HG02870 (cell line): ENCODE measurements around the gene LARGE1.

ENCODE experiments used
- ATAC-seq: cut with Tn5 transposase; IDR thresholded peaks from one replicate; pipeline ENCODE4 v1.9.1; 2021; ENCODE audit warnings: mild to moderate bottlenecking, moderate library complexity; ENCODE audit not compliant: unreplicated experiment

Gene LARGE1

DNA sequence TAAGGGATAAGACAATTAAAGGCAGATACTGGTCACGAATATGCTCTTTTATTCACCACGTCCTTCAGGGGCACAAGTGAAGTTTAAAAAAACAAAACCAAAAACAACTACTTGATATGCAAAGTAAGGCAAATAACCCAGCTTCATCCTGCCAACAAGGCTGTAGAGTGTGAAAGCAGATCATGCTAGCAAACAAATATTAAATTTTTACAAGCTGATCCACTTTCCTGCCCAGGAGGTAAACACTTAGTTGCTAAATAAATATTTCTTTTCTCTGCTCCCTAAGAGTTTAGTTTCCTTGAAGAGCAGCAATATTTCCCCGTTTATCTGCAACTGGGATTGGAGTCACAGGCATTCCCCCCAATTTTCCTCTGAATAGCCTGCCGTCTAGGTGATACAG lies 300.2 kb downstream of the LARGE1 start:
- ATAC-seq: no peak

GRCh38 chr22:33606504-33606903 lies 313.8 kb downstream of the LARGE1 start:
- ATAC-seq: no peak

DNA sequence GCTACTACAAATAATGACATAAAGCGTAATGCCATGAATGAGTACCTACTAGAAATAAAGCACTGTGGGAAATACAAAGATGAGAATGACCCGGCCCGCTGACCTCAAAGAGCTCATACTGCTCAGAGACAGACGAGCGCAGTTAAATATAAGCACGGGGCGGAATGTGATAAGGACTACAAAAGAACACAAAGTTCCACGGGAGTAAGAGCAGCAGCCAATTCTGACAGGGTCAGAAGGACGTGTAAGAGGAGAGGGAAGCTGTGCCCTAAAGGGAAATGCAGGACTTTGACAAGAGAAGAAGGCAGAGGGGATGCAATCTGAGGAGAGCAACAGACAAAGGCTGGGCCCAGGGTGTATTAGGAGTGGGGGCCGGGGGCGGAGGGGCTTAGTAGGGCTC lies 314.6 kb downstream of the LARGE1 start:
- no peak for ATAC-seq

GRCh38 chr22:33605221-33605620 lies 315.1 kb downstream of the LARGE1 start:
- ATAC-seq: no peak

GRCh38 chr22:33601062-33601461 lies 319.2 kb downstream of the LARGE1 start:
- ATAC-seq: no peak

DNA sequence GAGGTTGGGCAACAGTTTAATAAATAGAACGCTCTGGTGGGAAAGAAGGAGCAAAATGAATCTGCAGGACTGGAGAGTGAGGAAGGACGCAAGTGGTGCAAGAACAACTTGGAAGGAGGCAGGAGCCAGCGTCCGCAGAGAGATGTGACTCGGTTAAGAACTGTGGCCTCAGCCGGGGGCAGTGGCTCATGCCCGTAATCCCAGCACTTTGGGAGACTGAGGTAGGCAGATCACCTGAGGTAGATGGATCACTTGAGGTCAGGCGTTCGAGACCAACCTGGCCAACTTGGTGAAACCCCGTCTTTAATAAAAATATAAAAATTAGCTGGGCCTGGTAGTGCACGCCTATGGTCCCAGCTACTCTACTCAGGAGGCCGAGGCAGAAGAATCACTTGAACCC lies 319.7 kb downstream of the LARGE1 start:
- ATAC-seq: no peak

DNA sequence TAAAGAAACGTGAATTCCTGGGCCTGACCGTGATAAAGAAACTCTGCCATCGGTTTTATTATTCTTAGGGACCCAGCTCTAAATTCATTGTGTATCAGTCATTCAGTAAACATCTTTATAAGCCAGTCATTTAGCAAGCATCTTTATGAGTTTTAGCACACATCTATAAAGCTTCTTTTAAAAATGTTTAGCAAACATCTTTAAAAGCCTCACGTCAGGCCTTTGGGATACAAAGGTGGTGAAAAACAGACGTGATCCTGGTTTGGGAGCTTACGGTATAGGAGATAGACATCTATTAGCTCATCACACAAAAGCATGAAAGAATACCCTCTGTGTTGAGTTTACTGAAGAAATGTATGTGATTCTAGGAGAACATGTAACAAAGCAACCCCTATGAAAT lies 320.2 kb downstream of the LARGE1 start:
- ATAC-seq: no peak

DNA sequence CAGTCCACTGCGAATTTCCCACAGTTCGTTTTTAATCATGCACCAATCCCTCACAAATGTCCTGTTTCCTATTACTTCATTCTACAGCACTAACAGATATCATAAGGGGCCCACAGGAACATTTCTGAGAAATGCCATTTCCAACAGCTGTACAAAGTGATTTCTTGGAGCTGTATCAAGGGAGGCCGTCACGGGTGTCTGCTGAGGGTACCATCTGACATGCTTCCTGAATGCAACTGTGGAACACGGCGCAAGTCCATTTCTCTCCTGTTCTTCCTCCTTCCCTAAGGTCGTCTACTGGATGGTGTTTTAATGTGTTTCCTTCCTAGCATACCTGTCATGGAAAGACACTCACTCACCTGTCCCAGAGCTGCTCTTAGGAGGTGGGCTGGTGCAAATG lies 320.7 kb downstream of the LARGE1 start:
- no peak for ATAC-seq

- no peak for ATAC-seq
Observed at GRCh38 chr22:33598821-33599220, 321.5 kb downstream of the LARGE1 start.

DNA sequence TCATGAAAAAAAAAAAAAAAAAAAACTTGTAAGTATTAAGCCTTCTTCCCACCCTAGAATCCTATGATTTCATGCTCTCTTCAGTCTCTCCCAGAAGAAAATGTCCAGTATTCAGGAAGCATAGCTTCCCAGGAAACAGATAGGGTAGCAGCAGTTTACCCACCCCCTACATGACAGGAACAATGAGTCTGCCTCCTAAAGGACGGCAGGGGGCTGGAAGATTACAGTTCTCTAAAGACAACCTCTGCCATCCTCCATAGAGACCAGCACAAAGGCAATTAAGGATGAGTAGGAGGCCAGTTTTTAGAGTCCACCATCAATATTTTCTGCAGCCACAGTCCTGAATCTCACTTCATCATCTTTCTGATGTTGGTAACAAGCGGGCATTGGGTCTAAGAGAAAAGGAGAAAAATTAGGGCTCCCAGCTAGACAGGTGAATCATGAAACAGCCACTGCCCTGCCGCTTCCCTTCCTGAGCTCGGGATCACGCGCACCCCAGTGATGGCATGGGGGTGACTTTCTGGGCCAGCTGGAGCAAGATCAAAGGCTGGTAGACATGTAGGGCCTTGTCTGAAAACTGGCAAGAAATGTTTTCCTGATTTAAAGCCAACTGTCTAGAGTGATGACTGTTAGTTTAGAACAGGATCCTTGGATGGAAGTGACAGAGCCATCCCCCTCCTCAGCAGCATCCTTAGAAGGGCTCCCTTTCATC lies 322.8 kb downstream of the LARGE1 start:
- no peak for ATAC-seq

DNA sequence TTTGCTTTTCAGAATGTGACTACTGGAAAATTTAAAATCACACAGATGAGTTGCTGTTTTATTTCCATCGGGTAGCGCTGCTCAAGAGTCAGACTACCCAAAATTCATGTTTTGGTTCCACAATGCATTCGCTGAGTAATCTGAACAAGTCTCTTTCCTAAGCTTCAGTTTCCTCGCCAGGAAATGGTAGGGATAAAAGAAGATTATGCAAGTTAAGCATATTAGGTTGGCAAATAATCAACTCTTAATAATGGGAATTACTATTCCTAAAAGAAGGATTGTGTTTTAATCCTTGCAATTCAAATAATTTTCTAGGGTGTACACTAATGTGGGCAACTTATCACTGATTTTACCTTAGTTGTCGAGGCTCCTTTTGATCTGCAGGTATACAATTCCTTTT lies 326.5 kb downstream of the LARGE1 start:
- no peak for ATAC-seq

- no peak for ATAC-seq
Observed at GRCh38 chr22:33591946-33592345, 328.3 kb downstream of the LARGE1 start.

DNA sequence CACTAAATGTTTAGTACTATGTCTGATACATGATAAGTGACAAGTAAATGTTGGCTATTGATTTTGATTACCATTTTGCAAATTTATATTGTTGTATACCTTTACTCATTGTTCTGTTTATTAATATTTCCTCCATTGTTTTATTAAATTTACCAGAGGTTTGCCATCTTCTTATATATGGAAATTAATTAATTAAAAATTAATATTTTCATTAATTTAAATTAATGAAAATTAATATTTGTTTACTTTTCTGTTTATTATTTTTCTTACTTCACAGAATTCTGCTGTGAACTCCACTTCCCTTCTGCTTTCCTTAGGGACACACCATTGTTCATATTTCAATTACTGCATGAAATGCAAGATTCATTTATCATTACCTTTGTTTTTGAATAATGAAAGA lies 331.0 kb downstream of the LARGE1 start:
- no peak for ATAC-seq

DNA sequence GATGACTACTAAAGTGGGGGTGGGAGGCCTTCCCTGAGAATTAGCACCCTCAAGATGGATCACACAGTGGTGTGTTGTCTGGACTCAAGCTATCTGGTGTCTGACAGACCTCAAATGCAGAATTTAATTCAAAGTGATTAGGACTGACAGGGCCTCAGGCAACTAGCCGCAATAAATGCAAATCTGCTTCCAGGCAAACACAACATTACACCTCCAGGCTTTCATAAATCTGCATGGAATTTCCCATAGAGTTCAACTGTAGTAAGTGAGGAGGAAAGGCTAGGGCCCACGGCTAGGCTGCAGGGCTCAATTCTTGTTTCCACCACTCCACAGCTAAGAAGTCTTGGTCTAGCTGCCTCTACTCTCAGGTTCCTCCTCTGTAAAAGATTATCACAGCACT lies 331.4 kb downstream of the LARGE1 start:
- ATAC-seq: no peak

DNA sequence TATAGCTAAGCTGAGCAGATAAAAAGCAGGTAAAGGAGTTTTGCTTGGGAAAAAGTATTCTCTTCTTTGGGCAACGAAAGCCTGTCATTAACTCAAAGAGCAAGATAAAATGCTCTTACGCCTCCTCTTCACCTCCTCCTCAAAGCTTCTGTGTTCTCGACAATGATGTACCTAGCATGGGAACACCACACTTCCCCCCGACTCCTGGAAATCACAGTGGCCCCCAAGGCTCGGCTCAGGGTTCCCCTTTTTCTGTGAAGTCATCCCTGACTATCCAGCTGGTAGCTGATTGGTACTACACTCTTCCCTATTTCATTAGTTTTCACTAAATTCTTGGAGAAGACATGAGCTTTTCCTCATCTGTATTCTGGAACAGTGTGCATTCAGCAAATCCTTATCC lies 336.1 kb downstream of the LARGE1 start:
- ATAC-seq: no peak

GRCh38 chr22:33582822-33583400 lies 337.4 kb downstream of the LARGE1 start:
- no peak for ATAC-seq

DNA sequence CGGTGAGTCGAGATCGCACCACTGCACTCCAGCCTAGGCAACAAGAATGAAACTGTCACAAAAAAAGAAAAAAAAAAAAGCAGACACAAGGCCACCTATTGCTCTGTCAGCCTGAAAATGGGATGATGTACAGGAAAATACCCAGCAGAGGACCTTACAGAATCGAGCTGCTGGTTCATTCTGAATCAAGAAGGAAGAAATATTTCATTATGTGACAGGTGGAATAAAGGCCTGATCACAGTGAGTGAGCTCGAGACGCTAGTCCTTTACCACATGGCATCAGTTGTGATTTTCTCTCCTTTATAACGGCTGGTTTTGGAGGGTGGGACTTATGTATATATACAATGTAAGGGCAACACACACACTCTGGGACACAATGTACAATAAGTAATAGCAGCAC lies 340.0 kb downstream of the LARGE1 start:
- no peak for ATAC-seq

GRCh38 chr22:33579448-33580093 lies 340.7 kb downstream of the LARGE1 start:
- ATAC-seq: no peak

- ATAC-seq: no peak
Observed at GRCh38 chr22:33578752-33579151, 341.5 kb downstream of the LARGE1 start.

DNA sequence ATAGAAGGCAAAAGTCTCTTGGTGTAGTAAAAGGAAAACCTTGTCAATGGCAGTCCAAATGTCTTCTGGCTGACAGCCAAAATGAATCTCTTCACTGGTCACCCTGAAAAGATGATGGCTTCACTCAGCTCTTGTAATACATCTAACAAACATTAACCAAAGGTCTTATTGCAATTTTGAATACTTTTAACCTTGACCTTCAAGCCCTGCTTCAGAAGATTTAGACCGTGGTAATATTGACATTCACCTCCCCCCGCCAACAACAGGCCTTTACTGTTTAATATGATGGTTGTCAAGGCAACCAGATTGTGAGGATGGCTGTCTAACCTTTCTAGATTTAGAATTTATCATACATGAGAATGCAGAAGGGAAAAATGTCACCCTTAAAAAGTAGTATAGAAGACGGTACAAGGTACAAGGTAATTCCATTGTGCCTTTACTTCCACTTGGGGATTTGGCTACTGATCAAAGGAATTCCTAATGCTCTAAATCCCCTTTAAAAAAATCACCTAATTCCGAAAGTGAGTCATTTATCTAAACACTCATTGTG lies 342.3 kb downstream of the LARGE1 start:
- no peak for ATAC-seq

GRCh38 chr22:33576205-33576604 lies 344.1 kb downstream of the LARGE1 start:
- no peak for ATAC-seq

DNA sequence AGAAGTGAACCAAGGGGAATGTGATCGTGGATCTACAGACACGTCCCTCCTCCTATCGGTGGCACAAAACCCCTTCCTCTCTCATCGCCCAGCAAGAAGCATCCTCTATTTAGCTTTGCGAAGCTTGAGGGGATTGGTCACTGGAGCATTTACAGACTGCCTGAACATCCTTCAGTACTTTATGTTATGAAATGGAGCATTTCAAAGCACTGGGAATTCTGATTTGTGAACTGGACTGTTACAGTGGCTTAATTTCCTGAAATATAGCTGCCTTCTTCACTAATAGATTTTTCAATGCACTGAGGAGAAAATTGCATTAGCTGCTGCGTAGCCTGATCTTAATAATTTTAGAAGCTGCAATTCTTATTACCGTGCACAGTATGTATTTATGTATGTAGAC lies 344.5 kb downstream of the LARGE1 start:
- no peak for ATAC-seq
